ENCODE measurements around the gene MALAT1. TPM values are rescaled to one million over a fixed set of nuclear protein-coding genes. Genes with fewer than 3 reads are reported as not detected.

Gene MALAT1
- total and polyA plus RNA-seq, 2 of the 13 experiments (the other 11 are each of a cell fraction or from before 2014, with no cell fraction given), result 143 to 1,237 TPM

GRCh38 chr11:65468874-65469333 lies 29.9 kb upstream of the MALAT1 start (continued):
- TF ChIP-seq, protein P1, sequence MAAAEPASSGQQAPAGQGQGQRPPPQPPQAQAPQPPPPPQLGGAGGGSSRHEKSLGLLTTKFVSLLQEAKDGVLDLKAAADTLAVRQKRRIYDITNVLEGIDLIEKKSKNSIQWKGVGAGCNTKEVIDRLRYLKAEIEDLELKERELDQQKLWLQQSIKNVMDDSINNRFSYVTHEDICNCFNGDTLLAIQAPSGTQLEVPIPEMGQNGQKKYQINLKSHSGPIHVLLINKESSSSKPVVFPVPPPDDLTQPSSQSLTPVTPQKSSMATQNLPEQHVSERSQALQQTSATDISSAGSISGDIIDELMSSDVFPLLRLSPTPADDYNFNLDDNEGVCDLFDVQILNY (CRISPR knock-in tag; conservative IDR thresholded peaks at IDR 0.05), result no peak
- TF ChIP-seq, protein P2, sequence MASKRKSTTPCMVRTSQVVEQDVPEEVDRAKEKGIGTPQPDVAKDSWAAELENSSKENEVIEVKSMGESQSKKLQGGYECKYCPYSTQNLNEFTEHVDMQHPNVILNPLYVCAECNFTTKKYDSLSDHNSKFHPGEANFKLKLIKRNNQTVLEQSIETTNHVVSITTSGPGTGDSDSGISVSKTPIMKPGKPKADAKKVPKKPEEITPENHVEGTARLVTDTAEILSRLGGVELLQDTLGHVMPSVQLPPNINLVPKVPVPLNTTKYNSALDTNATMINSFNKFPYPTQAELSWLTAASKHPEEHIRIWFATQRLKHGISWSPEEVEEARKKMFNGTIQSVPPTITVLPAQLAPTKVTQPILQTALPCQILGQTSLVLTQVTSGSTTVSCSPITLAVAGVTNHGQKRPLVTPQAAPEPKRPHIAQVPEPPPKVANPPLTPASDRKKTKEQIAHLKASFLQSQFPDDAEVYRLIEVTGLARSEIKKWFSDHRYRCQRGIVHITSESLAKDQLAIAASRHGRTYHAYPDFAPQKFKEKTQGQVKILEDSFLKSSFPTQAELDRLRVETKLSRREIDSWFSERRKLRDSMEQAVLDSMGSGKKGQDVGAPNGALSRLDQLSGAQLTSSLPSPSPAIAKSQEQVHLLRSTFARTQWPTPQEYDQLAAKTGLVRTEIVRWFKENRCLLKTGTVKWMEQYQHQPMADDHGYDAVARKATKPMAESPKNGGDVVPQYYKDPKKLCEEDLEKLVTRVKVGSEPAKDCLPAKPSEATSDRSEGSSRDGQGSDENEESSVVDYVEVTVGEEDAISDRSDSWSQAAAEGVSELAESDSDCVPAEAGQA (IDR thresholded peaks at IDR 0.05; ENCODE audit: low read depth), result no peak
- TF ChIP-seq, protein P2 (CRISPR knock-in tag; IDR thresholded peaks at IDR 0.05; ENCODE audit: borderline replicate concordance), result no peak
- TF ChIP-seq, protein P3, sequence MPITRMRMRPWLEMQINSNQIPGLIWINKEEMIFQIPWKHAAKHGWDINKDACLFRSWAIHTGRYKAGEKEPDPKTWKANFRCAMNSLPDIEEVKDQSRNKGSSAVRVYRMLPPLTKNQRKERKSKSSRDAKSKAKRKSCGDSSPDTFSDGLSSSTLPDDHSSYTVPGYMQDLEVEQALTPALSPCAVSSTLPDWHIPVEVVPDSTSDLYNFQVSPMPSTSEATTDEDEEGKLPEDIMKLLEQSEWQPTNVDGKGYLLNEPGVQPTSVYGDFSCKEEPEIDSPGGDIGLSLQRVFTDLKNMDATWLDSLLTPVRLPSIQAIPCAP (CRISPR knock-in tag; IDR thresholded peaks at IDR 0.05; ENCODE audit: low read depth), result no peak
- TF ChIP-seq NR3C1 (CRISPR knock-in tag; IDR thresholded peaks at IDR 0.05) (no peak), ZNF709 (CRISPR knock-in tag; IDR thresholded peaks at IDR 0.05) (no peak), ZFP62 (CRISPR knock-in tag; IDR thresholded peaks at IDR 0.05) (no peak), U2AF1 (optimal IDR thresholded peaks at IDR 0.05; ENCODE audit: low read depth, low read length) (no peak), HDAC2 (CRISPR knock-in tag; IDR thresholded peaks at IDR 0.05) (no peak; the same call in 1 of the 2 replicates), ZSCAN22 (CRISPR knock-in tag; IDR thresholded peaks at IDR 0.05) (no peak), CENPX (CRISPR knock-in tag; IDR thresholded peaks at IDR 0.05) (no peak), SMAD1 (CRISPR knock-in tag; IDR thresholded peaks at IDR 0.05; ENCODE audit: borderline replicate concordance, low read depth) (no peak), NFE2L1 (CRISPR knock-in tag; IDR thresholded peaks at IDR 0.05; ENCODE audit: borderline replicate concordance) (no peak), PTBP1 (IDR thresholded peaks at IDR 0.05; ENCODE audit: low read depth, low read length, poor library complexity, severe bottlenecking) (no peak), NCOR1 (IDR thresholded peaks at IDR 0.05; ENCODE audit: borderline replicate concordance, low read length) (no peak)
- TF ChIP-seq, protein P4, sequence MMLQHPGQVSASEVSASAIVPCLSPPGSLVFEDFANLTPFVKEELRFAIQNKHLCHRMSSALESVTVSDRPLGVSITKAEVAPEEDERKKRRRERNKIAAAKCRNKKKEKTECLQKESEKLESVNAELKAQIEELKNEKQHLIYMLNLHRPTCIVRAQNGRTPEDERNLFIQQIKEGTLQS (CRISPR knock-in tag; IDR thresholded peaks at IDR 0.05), result no peak
- TF ChIP-seq, protein P5, sequence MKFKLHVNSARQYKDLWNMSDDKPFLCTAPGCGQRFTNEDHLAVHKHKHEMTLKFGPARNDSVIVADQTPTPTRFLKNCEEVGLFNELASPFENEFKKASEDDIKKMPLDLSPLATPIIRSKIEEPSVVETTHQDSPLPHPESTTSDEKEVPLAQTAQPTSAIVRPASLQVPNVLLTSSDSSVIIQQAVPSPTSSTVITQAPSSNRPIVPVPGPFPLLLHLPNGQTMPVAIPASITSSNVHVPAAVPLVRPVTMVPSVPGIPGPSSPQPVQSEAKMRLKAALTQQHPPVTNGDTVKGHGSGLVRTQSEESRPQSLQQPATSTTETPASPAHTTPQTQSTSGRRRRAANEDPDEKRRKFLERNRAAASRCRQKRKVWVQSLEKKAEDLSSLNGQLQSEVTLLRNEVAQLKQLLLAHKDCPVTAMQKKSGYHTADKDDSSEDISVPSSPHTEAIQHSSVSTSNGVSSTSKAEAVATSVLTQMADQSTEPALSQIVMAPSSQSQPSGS (CRISPR knock-in tag; IDR thresholded peaks at IDR 0.05), result no peak
- TF ChIP-seq, protein P6, sequence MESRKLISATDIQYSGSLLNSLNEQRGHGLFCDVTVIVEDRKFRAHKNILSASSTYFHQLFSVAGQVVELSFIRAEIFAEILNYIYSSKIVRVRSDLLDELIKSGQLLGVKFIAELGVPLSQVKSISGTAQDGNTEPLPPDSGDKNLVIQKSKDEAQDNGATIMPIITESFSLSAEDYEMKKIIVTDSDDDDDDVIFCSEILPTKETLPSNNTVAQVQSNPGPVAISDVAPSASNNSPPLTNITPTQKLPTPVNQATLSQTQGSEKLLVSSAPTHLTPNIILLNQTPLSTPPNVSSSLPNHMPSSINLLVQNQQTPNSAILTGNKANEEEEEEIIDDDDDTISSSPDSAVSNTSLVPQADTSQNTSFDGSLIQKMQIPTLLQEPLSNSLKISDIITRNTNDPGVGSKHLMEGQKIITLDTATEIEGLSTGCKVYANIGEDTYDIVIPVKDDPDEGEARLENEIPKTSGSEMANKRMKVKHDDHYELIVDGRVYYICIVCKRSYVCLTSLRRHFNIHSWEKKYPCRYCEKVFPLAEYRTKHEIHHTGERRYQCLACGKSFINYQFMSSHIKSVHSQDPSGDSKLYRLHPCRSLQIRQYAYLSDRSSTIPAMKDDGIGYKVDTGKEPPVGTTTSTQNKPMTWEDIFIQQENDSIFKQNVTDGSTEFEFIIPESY (CRISPR knock-in tag; IDR thresholded peaks at IDR 0.05), result no peak

Measured in HepG2 (cell line).